WERI-Rb-1 (cell line): Measurements from ENCODE around the gene NDUFA3.
A peak's percentile ranks its signal among the peaks of the same experiment; 100 is the strongest.
"Not testable (repeated sequence)": the region's sequence is repeated elsewhere in the genome, so short reads cannot be mapped to it uniquely, and the experiment has no call there.

Experiments used
- DNase-seq: peaks from one replicate; pipeline ENCODE4 v3.0.0-alpha.2; 2020
- H3K27ac ChIP-seq: fragments of 250-450 bp; sonication (Bioruptor Pico); 2 replicates; pipeline ENCODE4 v1.5.1; 2020; ENCODE audit warnings: mild to moderate bottlenecking, moderate library complexity
- H3K27me3 ChIP-seq: fragments of 250-450 bp; sonication (Bioruptor Pico); 2 replicates; pipeline ENCODE4 v1.5.1; 2021; ENCODE audit warnings: mild to moderate bottlenecking, low read depth, moderate library complexity; ENCODE audit not compliant: insufficient read depth, severe bottlenecking
- H3K36me3 ChIP-seq: fragments of 250-450 bp; sonication (Bioruptor Pico); 2 replicates; pipeline ENCODE4 v1.5.1; 2020; ENCODE audit warnings: mild to moderate bottlenecking, moderate library complexity
- H3K4me3 ChIP-seq: 2 replicates; pipeline ENCODE4 v1.5.1; 2011; ENCODE audit warnings: low read depth, mild to moderate bottlenecking, control low read depth, low read length
- H3K9me3 ChIP-seq: fragments of 250-450 bp; sonication (Bioruptor Pico); 2 replicates; pipeline ENCODE4 v1.5.1; 2021; ENCODE audit warnings: mild to moderate bottlenecking, moderate library complexity; ENCODE audit not compliant: severe bottlenecking
- CTCF ChIP-seq: IDR thresholded peaks from 2 replicates; pipeline ENCODE4 v1.5.1; 2011; ENCODE audit warnings: low read depth, mild to moderate bottlenecking, control low read depth, inconsistent platforms, low read length

Gene NDUFA3

DNA sequence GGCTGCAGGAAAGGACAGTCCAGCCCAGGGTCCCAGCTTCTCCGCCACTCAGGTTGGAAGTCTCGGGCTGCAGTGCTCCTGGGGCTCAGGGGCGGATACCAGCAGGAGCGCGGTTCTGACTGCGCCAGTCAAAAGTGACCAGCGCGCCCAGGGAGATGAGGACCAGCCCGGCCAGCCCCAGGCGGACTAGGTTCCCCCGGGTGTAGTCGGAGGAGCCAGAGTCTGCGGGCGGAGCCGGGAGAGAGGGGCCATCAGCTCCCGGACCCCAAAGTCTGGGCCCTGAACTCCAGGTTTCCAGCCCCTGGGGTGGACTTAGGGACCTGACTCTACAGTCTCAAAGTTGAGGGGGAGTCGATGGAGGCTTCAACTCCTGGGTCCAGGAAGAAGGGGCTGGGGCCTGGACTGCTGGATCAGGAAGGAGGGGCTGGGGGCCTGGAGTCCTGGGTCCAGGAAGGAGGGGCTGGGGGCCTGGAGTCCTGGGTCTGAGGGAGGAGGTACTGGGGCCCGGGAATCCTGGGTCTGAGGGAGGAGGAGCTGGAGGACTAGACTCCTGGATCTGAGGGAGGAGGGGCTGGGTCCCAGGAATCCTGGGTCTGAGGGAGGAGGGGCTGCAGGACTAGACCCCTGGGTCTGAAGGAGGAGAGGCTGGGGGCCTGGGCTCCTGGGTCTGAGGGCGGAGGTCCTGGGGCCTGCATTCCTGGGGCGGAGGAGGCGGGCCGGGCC is 7.4 kb upstream of the NDUFA3 start:
- DNase-seq: no peak
- Histone ChIP-seq H3K36me3 (no peaks in the 10 kb centered on the region), H3K27ac (no peak overlapping the region), H3K9me3 (peaks cover 3% of the 10 kb centered on the region), H3K4me3 (peak overlapping the region; percentile 12; the same call in 1 of the 2 replicates), H3K27me3 (peaks cover 52% of the 10 kb centered on the region)
- TF ChIP-seq CTCF: no peak

GRCh38 chr19:54095859-54096616 is 6.6 kb upstream of the NDUFA3 start:
- DNase-seq: peak; percentile 34
- peak overlapping the region; percentile 12; the same call in 1 of the 2 replicates for H3K4me3 ChIP-seq
- peaks cover 49% of the 10 kb centered on the region for H3K27me3 ChIP-seq
- not testable (repeated sequence) for H3K27ac ChIP-seq, H3K36me3 ChIP-seq, H3K9me3 ChIP-seq

GRCh38 chr19:54096617-54097106 is 6.0 kb upstream of the NDUFA3 start:
- DNase-seq: no peak
- H3K4me3 ChIP-seq: no peak overlapping the region; the same call in 1 of the 2 replicates

GRCh38 chr19:54099190-54099902 is 3.3 kb upstream of the NDUFA3 start:
- no peak for TF ChIP-seq CTCF
- H3K9me3 ChIP-seq: peaks cover 3% of the 10 kb centered on the region
- H3K27ac ChIP-seq: no peak overlapping the region
- H3K36me3 ChIP-seq: 0 out of 2 replicates have a peak, but pooled peaks cover 2% of the 10 kb centered on the region
- H3K27me3 ChIP-seq: peaks cover 29% of the 10 kb centered on the region
- DNase-seq: no peak
- H3K4me3 ChIP-seq: no peak overlapping the region

More at GRCh38 chr19:54096617-54097106, 6.0 kb upstream of the NDUFA3 start:
- peaks cover 47% of the 10 kb centered on the region for H3K27me3 ChIP-seq
- no peak for TF ChIP-seq CTCF
- H3K27ac ChIP-seq: no peak overlapping the region
- no peaks in the 10 kb centered on the region for H3K36me3 ChIP-seq
- H3K9me3 ChIP-seq: peaks cover 3% of the 10 kb centered on the region

GRCh38 chr19:54099903-54100255 is 2.8 kb upstream of the NDUFA3 start:
- not testable (repeated sequence) for H3K27ac ChIP-seq

DNA sequence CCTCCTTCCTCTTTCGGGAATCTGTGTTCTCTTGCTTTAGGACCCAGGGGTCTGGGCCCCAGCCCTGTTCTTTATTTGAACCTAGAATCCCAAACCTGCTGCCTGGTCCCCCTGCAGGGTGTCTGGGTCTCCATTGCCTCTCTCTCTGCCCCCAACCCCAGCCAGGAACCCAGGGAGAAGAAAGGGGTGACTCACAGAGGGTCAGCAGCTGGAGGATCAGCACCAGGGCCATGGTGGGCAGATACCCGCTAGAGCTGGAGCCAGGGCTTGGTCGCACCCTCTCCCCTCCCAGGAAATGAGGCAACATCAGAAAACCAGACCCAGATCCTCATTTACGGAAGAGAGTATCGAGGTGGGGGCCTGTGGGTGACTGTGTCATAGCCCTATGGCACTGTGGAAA is 2.1 kb upstream of the NDUFA3 start, which contains the start of gene OSCAR:
TSS of gene OSCAR (minus strand) at position 243 of the 400 bp plus-strand sequence. CDS start at position 232, 11 bp downstream.
- TF ChIP-seq CTCF: no peak
- H3K36me3 ChIP-seq: peaks cover 3% of the 10 kb centered on the region
- H3K9me3 ChIP-seq: no peaks in the 10 kb centered on the region
- peaks cover 17% of the 10 kb centered on the region for H3K27me3 ChIP-seq
- no peak within 1 kb of the TSS for H3K4me3 ChIP-seq
- DNase-seq: no peak
- H3K27ac ChIP-seq: no peak within 1 kb of the TSS

More at GRCh38 chr19:54099903-54100255, 2.8 kb upstream of the NDUFA3 start:
- not testable (repeated sequence) for H3K9me3 ChIP-seq, H3K4me3 ChIP-seq, H3K36me3 ChIP-seq, DNase-seq
- H3K27me3 ChIP-seq: peaks cover 24% of the 10 kb centered on the region
